Activated CD4-positive, alpha-beta T cell treated with anti-CD3 and anti-CD28 coated beads, Interleukin-10, Interleukin-2, amounts not matched to agents 100 ng/mL and 50 ng/mL, durations not matched to agents 16 hours and 8 hours (primary cell): ENCODE results near the gene ADAM22.

Source experiments
- DNase-seq: peaks from one replicate; pipeline ENCODE4 v3.0.0-alpha.2; 2020

Gene ADAM22

DNA sequence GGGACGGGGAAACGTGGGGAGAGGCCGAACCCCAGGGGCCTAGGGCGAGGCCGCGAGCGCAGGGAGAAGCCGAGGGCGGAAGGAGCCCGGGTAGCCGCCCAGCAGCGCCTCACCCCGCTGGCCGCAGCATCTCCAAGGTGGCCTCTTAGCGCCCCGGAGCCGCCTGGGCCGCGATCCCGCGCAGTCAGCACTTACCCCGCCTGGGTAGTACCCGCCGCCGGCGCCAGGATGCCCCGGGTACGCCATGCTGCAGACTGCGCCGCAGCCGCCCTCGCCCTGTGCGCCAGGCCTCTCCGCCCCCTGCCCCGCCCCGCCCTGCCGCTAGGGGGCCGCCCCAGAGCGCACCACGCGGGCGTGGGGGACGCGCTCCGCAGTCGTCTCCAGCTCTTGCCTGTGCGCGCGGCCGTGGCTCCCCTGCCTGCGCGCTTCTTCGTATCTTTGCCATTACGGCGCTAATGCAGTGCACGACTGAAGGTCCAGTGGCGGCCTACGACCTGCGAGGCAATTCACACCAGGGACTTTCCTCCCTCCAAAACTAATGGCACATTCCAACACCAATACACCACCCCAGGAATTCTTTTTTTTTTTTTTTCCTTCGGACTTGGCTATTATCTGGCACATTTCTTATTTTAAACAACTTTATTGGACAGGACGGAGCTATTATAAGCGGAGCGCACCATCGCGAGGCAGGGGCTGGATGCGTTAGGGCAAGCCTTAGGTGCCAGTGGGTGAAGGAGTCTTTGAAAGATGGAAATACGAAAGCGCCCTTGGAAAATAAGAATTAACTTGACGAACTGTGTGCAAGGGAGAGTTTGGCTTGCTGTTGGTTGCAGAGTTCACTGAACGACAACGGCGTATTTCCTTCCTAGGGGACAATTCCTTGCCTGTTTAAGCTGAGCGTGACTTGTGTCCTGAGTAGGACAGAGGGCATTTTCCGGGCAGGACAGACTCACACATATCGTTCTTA lies 286.0 kb downstream of the ADAM22 start, which contains the start of gene SRI:
Gene SRI (minus strand): TSS at position 258 of the 967 bp plus-strand sequence. CDS start 12 bp downstream, at position 246.
- DNase-seq = peak; percentile 91

DNA sequence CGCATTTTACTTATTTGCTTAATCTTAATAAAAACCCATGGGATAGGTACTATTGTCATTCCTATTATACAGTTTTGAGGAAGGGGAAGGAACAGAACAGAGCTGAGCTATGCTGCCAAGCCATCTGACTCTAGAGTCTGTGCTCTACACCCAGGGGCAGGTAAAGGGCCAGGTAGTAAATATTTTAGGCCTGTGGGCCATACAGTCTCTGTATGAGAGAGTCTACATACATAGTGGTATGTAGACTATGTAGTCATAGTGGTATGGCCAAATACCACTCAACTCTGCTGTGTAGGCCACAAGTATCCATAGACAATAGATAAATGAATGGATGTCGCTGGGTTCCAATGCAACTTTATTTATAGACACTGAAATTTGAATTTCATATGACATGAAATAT lies 289.2 kb downstream of the ADAM22 start:
- no peak for DNase-seq

DNA sequence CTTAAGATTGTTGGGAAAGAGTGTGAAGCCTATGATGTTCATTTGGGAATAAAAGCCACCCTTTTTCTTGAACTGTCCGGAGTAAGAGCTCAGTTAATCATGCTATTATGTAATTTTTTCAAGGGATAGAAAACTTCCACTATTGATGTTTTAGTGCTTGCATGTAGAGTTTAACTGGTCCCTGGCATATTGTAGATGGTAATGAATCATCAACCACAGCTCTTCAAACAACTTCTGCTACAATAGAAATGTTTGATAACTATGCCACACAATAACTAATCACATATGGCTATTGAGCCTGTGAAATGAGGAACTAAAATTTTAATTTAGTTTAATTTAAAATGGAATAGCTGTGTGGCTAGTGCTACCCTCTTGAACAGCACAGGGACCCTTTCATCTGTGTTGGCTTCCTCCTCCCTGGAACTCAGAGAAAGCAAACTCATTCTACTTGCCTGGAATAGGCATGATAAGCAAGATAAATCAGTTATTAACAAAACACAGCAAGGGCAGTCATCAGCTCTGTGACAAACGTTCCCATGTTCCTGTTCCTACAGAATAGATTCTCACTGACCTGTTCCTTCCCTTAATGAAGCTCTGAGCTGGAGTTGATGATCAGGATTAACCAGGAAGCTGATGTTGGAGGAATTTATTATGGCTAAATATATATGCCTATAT lies 290.7 kb downstream of the ADAM22 start:
- no peak for DNase-seq

DNA sequence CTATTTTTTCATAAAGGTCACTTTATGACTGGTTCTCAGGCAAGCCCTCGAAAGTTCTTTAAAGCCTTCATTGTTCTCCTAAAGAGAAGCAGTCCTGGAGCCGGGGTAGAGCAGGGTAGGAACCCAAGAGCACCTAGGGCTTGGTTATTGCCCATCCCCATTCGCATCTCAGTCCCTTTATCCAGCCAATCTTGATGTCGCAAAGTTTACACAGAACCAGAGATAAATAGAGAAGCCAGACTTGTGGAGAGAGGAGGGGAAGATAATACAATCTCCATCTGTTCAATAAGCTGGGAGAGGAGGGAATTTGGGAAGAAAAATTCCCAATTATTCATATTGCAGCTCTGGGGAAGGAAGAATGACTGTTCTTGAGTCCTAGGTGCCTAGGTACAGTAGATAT lies 292.1 kb downstream of the ADAM22 start:
- no peak for DNase-seq

DNA sequence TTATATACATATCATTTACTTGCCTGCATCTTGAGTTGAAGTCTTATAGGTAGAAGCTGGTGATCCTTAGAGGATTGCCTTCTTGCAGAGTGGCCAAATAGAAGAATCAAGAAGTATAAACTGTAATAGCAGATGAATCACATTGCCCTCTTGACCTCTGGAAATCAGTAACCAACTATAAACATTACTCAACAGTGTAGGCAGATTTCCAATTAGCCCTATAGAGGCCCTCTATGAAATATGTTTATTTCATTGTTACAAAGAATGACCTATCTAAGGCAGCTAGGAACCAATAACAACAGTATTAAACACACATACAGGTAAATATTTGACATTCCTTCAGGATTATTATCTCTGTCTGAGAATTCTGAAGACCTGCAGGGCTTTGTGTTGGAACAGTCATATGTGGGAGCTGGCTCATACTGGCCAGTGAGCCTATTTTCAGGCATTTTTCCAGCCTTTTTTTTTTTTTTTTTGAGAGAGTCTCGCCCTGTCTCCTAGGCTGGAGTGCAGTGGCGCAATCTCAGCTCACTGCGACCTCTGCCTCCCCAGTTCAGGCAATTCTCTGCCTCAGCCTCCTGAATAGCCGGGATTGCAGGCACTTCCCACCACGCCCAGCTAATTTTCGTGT lies 292.9 kb downstream of the ADAM22 start:
- no peak for DNase-seq

DNA sequence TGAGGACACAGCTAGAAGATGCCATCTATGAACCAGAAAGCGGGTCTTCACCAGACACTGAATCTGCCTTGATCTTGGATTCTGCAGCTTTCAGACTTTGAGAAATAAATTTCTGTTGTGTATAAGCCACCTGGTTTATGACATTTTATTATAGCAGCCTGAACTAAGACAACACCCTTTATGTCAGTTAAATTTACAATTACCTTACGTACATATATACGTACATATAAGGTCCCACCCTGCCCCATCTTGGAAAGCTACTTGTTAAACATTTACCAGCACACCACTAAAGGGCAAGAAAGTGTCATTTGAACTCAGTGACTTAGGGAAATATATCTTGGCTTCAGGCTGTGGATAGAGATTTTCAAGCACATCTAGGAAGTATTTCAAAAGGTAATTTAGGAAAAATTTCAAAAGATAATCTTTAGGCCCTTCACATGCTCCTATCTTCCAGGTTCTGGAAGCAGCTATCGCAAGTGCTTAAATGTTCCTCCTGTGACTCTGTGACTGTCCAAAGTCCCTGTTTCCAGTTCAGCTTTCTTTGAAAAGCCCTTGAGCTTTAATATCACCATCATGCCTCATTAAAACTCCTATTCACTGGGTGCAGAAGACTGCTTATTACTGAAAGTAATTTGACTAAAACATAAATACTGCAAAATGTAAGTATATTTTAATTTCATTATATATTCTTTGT lies 295.4 kb downstream of the ADAM22 start:
- no peak for DNase-seq

DNA sequence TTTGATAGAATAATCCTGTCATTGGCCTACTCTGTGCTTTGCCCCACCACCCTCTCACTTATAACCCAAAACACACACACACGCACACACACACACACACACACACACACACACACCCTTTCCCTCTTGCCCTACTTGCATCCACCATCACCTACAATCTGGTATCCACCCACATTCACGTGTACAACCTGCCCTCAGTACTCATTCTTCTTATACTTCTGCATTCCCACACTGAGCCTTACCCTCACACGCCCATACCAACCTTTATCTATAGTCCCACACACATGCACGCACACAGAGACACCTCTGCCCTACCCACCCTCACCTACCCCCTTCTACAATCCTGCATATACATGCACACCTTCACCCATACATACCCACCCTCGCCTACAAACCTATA lies 296.6 kb downstream of the ADAM22 start:
- DNase-seq = no peak

DNA sequence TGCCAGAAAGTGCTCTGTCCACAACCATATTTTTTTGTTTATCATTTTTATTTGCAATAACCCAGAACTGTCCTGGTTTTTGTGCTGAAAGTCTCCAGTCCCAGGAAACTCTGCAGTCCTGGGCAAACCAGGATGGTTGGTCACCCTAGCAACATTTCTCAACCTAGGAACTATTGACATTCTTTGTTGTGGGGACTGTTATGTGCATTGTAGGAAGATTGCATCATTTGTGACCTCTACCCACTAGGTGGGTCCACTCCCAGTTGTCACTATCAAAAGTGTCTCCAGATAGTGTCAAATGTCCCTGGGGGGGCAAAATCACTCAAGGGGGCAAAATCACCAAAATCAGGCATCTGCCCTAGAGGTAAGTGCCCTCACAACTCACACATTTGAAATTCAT lies 299.8 kb downstream of the ADAM22 start:
- DNase-seq = no peak

DNA sequence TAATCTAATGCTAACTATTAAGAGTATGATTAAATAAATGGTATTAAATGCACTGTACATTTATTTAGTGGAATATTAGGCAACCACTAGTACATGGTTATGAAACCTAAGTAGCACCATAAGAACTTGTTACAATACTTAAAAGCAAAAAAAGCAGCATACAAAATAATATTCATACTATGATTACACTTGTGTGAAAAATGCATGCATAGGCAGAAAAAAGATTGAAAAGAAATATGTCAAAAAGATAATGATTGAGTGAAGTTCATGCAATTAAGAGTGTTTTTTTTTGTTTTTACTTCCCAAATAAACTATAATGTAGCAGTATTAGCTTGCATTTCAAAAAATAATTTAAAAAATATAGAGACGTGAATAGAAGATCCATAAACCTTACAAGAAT lies 305.8 kb downstream of the ADAM22 start:
- DNase-seq = no peak

DNA sequence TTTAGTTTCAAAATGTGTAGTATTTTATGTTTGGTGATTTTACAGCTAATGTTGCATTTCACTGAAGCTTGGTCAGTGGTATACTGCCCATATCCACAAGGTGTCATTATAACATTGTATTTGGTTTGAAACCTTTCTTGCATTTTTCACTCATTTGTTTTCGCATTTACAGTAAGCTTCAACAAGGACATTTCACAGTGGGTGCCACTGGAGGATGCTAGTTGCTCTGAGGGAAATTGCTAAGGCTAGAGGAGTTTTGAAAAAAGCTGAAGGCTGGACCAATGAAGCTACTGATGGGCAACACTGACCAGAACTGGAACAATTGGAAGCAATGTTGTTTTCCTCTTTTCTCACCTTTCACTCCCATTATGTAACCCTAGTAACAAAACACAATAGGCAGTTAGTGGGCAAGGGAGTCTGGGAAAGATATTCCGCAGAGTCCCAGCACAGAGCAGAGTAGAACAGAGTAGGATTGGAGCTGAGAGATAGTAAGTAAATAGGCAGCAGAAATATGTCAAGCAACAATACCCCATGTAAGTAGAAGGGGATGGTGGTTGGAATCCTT lies 309.4 kb downstream of the ADAM22 start:
- DNase-seq = peak; percentile 9

DNA sequence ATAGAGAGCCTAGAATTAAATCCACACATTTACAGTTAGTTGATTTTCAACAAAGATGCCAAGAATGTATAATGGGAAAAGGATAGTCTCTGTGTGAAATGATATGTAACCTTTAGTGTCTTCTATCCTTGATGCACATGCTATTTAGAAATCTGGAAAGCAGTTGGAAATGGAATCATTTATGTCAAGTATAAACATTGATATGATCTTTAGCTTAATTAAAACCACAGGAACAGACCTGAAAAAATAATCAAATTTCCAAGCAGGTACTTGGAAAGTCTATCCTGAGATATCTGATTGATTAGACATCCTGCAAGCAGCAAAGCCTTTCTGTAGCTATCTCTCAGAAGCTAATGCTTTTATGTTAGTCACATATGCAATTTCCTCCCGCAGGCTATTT lies 310.2 kb downstream of the ADAM22 start:
- DNase-seq = no peak
